GM18867 (cell line): ENCODE results near the gene GAD2.
A peak's percentile ranks its signal among the peaks of the same experiment; 100 is the strongest.
"Not testable (repeated sequence)": the region's sequence is repeated elsewhere in the genome, so short reads cannot be mapped to it uniquely, and the experiment has no call there.

Experiments used
- ATAC-seq: cut with Tn5 transposase; IDR thresholded peaks from one replicate; pipeline ENCODE4 v1.9.1; 2021; ENCODE audit warnings: mild to moderate bottlenecking, moderate library complexity; ENCODE audit not compliant: unreplicated experiment

The GAD2 gene

GRCh38 chr10:26314265-26315013, 97.9 kb downstream of the GAD2 start:
- ATAC-seq = no peak

GRCh38 chr10:26318672-26319071, 102.1 kb downstream of the GAD2 start:
- no peak for ATAC-seq

GRCh38 chr10:26323219-26323618, 106.6 kb downstream of the GAD2 start:
- ATAC-seq = no peak

GRCh38 chr10:26326851-26327250, 110.3 kb downstream of the GAD2 start:
- ATAC-seq = no peak

- ATAC-seq = no peak
Measured at GRCh38 chr10:26327811-26328210, 111.2 kb downstream of the GAD2 start.

- ATAC-seq = no peak
Measured at GRCh38 chr10:26331371-26331770, 114.8 kb downstream of the GAD2 start.

GRCh38 chr10:26334232-26334931, 117.8 kb downstream of the GAD2 start:
- ATAC-seq = no peak

- ATAC-seq = peak; percentile 85
Measured at GRCh38 chr10:26334932-26335573, 118.5 kb downstream of the GAD2 start.

GRCh38 chr10:26335574-26336093, 119.1 kb downstream of the GAD2 start:
- ATAC-seq = peak; percentile 79

- ATAC-seq = no peak
Measured at GRCh38 chr10:26336979-26337378, 120.4 kb downstream of the GAD2 start.

- ATAC-seq = no peak
Measured at GRCh38 chr10:26341701-26342100, 125.1 kb downstream of the GAD2 start.

- ATAC-seq = not testable (repeated sequence)
Measured at GRCh38 chr10:26348821-26349417, 132.3 kb downstream of the GAD2 start.
